NCI-H526 treated with DMSO at 0.1 percent for 48 hours (cell line): ENCODE data around the gene NBR1.
"Not testable (repeated sequence)": the region's sequence is repeated elsewhere in the genome, so short reads cannot be mapped to it uniquely, and the experiment has no call there.

Experiments used
- DNase-seq: peaks from one replicate; lab custom pipeline; 2025; lab: John Stamatoyannopoulos, UW

NBR1 gene

DNA sequence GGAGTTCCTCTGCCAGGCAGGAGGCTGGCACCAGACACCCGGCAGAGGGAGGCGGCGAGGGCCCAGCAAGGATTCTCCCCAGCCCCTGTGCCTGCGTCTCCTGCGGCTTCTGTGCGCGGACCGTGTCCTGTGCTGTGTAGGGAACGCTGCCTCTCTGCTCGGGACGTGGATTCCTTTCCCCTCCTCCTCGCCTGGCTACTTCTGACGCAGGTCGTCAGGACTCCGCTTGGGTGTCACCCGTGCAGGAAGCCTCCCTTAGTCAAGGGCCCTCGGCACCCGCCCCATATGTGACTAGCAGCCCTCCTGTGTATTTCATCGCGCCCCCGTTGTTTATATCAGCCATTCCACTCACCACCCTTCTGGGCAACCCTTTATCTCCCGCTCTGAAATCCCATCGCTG lies 75.4 kb downstream of the NBR1 start:
- not testable (repeated sequence) for DNase-seq
